Inferior parietal cortex (tissue), 1 donor: ENCODE data around the gene OPRPN.

ENCODE experiments used
- DNase-seq: peaks from one replicate; pipeline ENCODE4 v3.0.0-alpha.2; 2016; ENCODE audit errors: extremely low spot score

The OPRPN gene, protein sequence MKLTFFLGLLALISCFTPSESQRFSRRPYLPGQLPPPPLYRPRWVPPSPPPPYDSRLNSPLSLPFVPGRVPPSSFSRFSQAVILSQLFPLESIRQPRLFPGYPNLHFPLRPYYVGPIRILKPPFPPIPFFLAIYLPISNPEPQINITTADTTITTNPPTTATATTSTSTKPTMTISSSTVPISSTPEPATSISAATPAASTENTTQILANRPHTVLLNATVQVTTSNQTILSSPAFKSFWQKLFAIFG

DNA sequence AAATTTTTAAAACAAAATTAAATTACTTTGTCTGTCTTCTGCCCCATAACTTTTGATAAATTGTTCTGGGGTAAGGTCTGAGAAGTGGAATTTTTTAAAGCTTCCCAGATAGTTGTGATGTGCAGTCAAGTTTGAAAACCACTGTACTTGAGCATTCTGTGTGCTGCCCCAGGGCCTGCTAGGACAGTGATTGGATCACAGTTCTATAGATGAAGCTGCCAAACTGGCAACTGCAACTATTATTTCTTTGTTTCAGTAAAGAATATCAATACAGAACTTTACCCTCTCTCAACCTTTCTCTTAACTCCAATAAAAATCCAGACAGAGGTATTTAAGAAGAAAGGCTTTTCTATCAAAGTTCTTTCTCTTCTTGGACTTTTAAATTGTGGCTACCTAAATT, at the start of gene OPRPN:
Gene OPRPN, plus strand, starts transcription at position 361 of the 400 bp plus-strand sequence. CDS start 1,346 bp downstream, outside the sequence.
- no peak for DNase-seq

DNA sequence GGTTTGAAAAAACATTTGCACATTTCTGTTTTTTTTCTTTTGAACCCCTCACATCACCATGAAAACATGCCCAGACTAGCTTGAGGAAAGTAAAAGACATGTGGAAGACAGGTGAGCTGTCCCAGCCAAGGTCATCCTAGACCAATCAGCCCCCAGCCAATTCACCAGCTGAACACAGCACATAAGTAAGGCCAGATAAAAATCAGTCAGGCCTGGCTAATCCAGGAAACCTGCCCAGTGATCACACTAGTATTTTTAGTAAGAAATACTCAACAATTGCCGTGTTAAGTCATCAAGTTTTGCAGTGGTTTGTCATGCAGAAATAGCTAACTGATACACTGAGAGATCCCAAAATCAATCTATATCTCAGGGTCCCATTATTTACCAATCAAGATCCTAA, 41.6 kb upstream of the OPRPN start:
- no peak for DNase-seq

DNA sequence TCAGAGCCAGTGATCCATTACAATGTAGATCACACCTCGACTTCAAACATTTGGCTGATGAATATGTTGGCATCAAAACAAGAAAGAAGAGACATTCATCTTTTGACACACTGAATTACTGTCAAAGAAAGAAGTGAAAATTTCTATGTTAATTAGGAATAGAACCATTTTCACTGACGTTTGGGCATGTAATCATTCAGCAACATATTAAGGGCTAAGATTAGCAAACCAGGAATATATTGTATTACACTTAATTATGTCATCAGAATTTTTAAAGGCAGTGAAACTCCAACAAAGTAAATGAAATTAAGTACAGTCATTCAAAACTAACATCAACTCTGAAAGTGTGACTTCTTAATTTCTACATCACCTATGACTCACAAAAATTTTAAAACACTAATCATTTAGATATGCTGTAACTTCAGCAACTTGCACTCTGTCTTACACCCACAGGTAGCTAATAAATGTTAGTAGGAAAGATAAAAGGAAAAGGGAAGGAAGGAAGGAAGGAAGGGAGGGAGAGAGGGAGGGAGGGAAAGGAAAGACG, 38.6 kb upstream of the OPRPN start:
- no peak for DNase-seq

DNA sequence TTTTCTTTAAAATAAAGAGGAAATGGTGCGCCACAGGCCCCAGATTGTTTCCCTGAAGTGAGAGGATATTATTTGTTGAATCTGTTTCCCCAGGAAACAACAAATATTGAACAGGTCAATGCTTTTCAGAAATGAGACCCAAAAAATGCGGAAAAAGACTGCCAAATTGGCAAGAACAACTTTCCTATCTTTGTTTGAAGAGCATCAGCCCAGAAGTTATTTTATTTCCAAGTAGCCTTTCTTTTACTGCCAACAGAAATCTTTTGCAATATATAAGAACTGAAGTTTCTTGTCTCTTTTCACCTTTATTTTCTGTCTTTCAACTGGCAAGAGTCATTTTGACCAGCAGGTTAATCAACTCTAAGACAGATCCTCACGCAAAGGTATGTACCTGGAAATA, 37.3 kb upstream of the OPRPN start, which contains the start of gene SMR3A:
Gene SMR3A, plus strand, starts transcription at position 301 of the 400 bp plus-strand sequence. CDS start 1,356 bp downstream, outside the sequence.
- DNase-seq: no peak

DNA sequence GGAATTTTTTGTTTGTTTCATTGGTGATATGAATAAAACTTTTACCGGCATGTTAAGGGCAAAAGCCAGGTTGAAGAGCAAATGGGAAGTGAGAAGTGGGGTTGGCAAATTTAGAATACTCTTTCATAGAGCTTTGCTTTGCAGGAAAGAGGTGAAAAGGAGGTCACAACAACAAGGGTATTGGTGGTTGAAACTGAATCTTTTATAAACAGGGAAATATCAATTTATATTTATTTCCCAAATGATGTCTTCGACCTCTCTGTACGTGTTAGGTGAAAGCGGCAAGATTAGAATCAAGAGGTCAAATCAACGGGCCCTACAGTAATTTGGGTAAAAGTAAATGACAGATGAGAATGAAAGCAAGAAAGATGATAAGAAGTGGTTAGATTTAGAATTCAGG, 33.7 kb upstream of the OPRPN start:
- DNase-seq: no peak

DNA sequence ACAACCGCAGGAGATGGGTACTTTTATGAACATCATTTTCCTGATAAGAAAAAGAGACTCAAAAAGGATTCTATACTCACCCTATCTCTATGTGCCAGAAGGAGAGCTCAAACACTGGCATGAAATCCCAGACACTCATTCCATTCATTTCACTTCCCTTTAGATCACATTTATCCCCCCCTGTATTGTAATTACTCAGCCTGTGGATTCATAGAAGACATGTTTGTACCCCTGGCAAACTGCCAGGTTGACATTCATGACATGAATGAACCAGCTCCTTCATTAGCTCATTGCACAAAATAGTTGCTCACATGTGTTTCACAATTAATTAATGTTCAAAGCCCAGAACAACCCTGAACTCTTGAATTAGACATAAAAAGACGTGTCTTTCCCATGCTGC, 32.3 kb upstream of the OPRPN start:
- DNase-seq: no peak

DNA sequence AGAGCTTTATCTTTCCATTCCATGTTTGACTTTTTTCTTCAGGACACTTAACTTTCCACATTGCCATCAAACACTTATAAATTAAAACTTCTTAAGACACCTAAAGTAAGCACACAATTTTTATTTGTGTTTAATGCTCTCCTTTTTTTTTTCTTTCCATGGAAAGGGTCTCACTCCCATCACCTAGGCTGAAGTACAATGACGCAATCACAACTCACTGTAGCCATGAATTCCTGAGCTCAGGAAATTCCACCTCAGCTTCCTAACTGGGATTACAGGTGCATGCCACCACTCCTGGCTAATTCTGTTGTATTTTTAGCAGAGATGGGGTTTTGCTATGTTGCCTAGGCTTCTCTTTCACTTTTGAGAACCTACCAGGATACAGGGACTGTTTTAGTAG, 29.9 kb upstream of the OPRPN start:
- no peak for DNase-seq

DNA sequence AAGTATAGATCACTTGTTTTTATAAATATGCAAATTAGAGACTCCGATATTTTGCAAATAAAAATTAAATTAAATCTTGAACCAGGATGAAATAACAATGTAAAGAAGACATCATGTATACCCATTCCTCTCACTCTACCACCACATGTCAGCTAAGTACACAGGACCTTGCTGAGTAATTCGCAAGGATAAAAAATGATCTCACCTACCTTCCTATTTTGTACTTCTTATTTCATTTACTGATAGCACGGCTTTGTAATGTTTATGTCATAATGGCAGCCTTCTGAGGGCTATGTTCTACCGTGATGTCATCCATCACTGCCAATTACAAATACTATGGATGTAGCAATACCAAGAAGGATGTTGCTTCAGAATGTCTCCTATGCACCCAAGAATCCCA, 25.8 kb upstream of the OPRPN start:
- no peak for DNase-seq

DNA sequence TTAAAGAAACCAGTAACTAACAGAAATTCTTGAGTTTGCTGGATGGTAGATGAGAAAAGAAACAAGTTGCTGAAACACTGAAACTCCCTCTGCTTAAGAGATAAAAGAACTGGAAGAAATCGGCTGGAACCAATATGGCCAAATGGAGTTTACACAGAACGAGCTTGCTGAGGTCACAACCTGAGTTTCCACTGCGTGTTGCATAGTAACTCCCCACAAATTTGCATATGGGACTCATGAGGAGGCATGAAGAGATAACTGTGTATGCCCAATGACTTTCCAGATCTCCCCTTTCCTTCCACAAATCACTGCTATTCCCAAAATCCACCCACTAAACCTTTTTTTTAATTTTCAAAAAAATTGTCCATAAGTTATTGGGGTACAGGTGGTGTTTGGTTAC, 25.0 kb upstream of the OPRPN start:
- DNase-seq: no peak

DNA sequence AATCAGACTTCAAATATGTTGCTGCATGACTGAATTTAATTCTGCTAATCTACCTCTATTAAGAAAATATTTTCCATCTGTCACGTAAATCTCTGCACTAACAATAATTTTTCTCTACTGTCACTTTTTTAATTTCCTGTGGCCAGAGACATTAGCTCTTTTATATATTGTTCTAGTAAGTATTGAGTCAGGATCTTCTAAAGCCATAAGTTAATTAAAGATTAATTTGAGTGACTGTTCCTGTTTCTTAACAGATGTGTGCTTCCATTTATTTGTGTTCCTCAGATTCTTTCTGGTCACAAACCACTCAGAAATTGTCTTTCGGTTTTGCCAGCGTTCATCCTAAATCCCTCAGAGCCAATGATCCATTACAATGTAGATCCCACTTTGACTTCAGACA, 17.2 kb upstream of the OPRPN start:
- no peak for DNase-seq

DNA sequence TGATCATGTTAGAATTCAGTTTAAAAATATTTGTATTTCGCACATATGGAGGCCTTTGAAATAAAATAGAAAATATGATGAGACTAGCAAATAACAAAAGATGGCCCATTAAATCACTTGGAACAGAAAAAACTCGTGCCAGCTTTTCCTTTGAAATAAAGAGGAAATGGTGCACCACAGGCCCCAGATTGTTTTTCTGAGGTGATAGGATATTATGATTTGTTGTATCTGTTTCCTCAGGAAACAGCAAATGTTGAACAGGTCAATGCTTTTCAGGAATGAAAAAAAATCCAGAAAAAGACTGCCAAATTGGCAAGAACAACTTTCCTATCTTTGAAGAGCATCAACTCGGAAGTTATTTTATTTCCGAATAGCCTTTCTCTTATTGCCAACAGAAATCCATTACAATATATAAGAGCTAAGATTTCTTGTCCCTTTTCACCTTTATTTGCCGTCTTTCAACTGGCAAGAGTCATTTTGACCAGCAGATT, 15.0 kb upstream of the OPRPN start, which contains the start of gene SMR3B:
Gene SMR3B, plus strand, starts transcription at position 441 of the 491 bp plus-strand sequence. CDS start 1,380 bp downstream, outside the sequence.
- no peak for DNase-seq

DNA sequence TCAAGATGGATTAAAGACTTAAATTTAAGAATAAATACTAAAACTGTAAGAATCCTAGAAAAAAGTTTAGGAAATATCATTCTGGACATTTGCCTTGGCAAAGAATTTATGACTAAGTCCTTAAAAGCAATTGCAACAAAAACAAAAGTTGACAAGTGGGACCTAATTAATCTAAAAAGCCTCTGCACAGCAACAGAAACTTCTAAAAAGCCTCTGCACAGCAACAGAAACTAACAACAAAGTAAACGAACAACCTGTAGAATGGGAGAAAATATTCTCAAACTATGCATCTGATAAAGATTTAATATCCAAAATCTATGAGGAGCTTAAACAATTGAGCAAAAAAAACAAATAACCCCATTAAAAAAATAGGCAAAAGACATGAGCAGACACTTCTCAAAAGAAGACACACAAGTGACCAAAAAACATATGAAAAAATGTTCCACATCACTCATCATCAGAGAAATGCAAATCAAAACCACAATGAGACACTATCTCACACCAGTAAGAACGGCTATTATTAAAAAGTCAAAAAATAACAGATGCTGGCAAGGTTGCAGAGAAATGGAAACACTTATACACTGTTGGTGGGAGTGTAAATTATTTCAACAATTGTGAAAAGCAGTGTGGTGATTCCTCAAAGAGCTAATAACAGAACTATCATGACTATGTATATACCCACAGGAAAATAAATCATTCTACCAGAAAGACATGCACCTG, 5.5 kb upstream of the OPRPN start:
- no peak for DNase-seq

DNA sequence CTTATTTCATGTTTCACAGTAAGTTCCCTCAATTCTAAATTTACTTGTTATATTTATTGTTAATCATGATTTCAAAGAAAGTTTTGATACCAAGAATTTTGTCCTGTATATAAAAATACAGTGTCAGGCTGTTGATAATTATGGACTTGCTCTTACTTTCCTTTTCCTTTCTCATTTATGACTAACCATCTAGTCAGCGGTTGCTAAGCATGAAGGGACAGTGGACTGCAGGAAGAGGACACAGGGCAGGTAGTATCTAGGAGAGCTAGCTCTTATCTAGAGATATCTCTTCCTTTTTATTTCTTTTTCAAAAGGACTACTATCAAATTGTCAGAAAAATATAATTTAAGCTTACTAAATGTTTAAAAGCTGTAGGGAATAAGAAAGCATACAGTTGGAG, 1.6 kb downstream of the OPRPN start:
- no peak for DNase-seq

DNA sequence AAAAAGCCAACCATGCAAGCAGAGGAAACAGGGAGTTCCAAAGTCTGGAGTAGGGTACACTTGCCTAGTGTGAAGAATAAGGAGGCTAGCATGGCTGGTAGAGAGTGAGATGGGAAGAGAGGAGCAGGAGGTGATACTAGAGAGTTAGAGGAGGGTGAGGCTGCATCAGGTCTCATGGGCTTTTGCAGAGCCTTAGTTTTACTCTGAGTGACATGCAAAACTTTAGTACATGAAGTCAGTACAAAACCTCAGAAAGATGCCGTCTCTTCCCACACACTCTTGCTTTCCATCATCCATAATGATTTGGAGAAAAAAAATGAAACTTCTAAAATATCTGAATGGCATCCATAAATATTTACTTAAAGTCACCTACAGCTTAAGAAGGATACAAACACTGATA, 5.0 kb downstream of the OPRPN start:
- no peak for DNase-seq

DNA sequence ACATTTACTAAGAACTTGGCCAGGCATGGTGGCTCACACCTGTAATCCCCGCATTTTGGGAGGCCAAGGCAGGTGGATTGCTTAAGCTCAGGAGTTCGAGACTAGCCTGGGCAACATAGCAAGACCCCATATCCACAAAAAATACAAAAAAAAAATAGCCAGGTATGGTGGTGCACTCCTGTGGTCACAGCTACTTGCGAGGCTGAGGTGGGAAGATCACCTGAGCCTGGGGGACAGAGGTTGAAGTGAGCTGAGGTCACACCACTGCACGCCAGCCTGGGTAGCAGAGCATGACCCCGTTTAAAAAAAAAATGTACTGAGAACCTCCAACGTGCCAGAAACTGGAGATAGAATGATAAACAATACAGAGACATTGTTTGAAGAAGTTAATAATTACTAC, 8.0 kb downstream of the OPRPN start:
- DNase-seq: no peak

DNA sequence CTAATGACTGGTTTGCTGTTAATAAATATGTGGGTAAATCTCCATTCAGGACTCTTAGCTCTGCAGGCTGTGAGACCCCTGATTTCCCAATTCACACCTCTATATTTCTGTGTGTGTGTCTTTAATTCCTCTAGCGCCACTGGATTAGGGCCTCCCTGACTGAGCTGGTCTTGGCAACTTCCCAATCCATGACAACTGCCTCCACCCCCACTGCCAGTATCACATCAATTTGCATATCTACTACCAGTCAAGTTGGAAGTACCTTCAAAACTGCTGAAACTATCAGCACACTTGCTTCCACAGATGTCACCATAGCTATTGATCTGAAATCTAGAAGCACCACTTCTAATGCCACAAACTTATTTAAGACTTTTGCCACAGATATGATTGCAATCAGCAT, 27.6 kb downstream of the OPRPN start:
- DNase-seq: no peak

DNA sequence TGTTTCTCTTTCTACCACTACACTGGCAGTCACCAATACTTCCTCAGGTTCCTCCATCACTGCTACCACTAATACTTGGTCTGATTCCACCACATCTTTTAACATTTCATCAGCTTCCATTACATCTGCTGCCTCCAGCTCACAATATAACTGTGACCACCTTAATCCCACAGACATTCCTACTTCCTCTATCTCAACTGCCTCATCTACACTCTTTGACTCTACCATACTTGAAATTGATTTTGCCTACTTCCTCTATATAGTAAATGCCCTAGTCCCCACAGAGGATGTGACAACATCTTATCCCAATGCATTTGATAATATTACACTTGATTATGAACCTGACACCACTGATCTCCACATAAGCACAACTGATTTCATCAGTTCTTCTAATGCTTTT, 29.0 kb downstream of the OPRPN start:
- DNase-seq: no peak

DNA sequence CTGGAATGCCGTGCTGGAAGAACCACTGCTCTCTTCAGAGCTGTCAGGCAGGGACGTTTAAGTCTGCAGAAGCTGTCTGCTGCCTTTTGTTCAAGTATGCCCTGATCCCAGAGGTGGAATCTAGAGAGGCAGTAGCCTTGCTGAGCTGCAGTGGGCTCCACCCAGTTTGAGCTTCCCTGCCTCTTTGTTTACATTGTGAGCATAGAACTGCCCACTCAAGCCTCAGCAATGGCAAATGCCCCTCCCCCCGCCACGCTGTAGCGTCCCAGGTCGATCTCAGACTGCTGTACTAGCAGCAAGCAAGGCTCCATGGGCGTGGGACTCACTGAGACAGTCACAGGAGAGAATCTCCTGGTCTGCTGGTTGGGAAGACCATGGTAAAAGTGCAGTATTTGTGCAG, 39.5 kb downstream of the OPRPN start:
- no peak for DNase-seq

DNA sequence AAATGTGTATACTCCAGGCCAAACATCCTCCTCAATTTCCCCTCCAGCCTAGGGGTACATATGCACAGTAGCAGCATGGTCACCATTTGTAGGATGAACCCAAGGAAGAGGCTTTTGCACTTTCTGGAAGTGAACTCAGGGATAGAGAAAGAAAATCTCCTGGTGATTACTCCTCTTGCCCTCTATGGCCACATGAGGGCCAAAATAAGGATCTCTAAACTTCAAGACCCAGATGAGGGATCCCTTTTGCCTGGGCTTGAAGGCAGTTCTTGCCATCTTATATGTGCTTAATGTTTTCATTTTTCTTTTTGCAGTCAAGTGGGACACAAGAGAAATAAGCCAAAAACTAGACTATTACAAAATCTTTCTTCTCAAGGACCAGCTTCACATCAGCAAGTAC, 44.7 kb downstream of the OPRPN start:
- DNase-seq: no peak

DNA sequence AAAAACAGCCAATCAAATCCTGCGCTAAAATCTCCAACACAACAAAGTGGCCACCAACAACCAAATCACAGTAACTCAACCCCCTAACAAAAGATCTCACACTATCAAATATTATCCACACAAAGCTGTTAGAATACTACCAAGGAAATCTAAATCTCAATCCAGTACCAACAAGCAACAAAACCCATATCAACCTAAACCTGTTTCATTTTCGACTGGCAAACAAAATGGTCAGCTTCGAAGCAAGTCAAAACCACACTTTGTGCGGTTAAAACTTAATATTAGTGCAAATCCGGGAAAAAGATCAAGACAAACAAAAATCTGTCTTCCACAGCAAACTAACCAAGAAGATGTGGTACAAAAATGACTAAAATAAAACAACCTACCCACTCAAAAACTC, 45.6 kb downstream of the OPRPN start:
- no peak for DNase-seq

DNA sequence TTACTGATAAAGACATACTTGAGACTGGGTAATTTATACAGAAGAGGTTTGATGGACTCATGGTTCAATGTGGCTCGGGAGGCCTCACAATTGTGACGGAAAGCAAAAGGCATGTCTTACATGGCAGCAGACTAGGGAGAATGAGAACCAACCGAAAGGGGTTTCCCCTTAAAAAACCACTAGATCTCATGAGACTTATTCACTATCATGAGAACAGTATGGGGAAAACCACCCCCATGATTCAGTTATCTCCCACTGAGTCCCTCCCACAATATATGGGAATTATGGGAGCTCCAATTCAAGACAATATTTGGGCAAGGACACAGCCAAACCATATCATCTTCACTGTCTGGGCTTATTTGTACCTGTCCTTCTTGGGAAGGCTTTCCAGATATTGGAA, 51.5 kb downstream of the OPRPN start:
- DNase-seq: no peak

DNA sequence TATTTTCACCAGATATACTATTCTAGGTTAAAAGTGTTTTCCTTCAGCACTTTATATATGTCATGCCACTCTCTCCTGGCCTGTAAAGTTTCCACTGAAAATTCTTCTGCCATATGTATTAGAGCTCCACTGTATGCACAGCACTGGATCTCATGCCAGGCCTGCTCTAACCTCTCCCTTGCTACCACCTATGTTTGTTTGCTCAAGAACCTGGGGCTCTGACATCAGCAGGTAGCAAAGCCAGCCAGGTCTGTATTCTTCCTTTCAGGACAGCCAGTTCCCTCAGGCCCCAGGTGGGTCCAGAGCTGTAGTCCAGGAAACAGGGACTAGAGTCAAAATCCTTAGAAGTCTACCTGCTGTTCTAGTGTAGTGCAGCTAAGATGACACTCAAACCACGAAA, 55.2 kb downstream of the OPRPN start:
- no peak for DNase-seq
